Tibial nerve (tissue), 4 donors: ENCODE data around the gene PIEZO2. TPM values are rescaled to one million over a fixed set of nuclear protein-coding genes. Genes with fewer than 3 reads are reported as not detected.

Source experiments
- DNase-seq, 2 donors: peaks; one replicate each; pipeline ENCODE4 v3.0.0-alpha.2; 2019; ENCODE audit warnings: low spot score in 2 of 2
- H3K27ac ChIP-seq, 4 donors: fragments of 200-600 bp; sonication (generic) in 3 of 4; one replicate each; pipeline ENCODE4 v1.5.1; 2017 to 2019; ENCODE audit warnings: mild to moderate bottlenecking in 1 of 4
- H3K27me3 ChIP-seq, 2 donors: fragments of 200-600 bp; sonication (generic) in 1 of 2; one replicate each; pipeline versions ENCODE4 v1.5.1 to v1.6.0; 2017 to 2019
- H3K36me3 ChIP-seq, 3 donors: fragments of 200-600 bp; sonication (generic); one replicate each; pipeline ENCODE4 v1.5.1; 2018 to 2019
- H3K4me1 ChIP-seq, 4 donors: fragments of 200-600 bp; sonication (generic) in 3 of 4; one replicate each; pipeline ENCODE4 v1.5.1; 2017 to 2019
- H3K4me3 ChIP-seq, 4 donors: fragments of 200-600 bp; sonication (generic) in 3 of 4; one replicate each; pipeline ENCODE4 v1.5.1; 2017 to 2019; ENCODE audit warnings: mild to moderate bottlenecking in 1 of 4, moderate library complexity in 1 of 4
- H3K9me3 ChIP-seq, 4 donors: fragments of 200-600 bp; sonication (generic) in 3 of 4; one replicate each; pipeline ENCODE4 v1.5.1; 2017 to 2019
- EP300 ChIP-seq, 2 donors: sonication (generic); formaldehyde crosslinking; IDR thresholded peaks; one replicate each; pipeline ENCODE4 v1.6.1; 2017; ENCODE audit warnings: antibody characterized with exemption in 2 of 2, mild to moderate bottlenecking in 1 of 2
- POLR2A ChIP-seq, 2 donors: fragments of 450-650 bp; IDR thresholded peaks; one replicate each; pipeline ENCODE4 v1.6.1; 2017; ENCODE audit warnings: antibody characterized with exemption in 2 of 2, mild to moderate bottlenecking in 2 of 2, moderate library complexity in 2 of 2
- WGBS, 2 donors: methylation state at CpG; one replicate each; pipeline ENCODE4 v1.1.5; 2018; 5-methylcytosine and 5-hydroxymethylcytosine counted together
- total RNA-seq, 4 donors: library from RNA; depleted of rRNA; stranded (reverse); fragments of >200 nt; gene quantifications; one replicate each; pipeline ENCODE4 v1.1.0, GENCODE V29; 2016
- TF ChIP-seq, protein P1 (sequence below), 5 experiments: fragments of 200-600 bp in 3 of 5; fragments of 450-650 bp in 2 of 5; sonication (generic) in 3 of 5; IDR thresholded peaks; one replicate each; pipeline ENCODE4 v1.5.1; 2016 to 2019; ENCODE audit warnings: antibody characterized with exemption in 5 of 5, mild to moderate bottlenecking in 3 of 5, moderate library complexity in 2 of 5

PIEZO2 gene
- total RNA-seq, 4 donors from 2014 or later: 17.0 to 27.7 (median 22.3) TPM

DNA sequence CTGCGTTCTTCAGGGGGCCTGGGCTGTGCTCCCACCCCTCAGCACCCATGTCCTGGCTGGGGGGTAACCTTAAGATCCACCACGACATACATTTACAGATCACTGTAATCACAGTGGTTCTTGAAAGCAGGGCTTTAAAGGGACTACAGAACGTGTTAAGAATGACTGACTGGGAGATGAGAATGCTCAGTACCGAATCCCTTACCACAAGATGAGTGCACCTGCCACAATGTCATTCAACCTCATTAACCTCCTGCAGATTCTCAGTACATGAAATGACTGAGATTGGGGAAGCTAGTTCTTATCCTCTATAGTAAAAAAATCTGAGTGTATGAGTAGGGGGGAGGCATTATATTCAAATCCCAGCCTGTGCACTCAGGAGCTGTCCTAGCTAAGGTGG is 10.5 kb upstream of the PIEZO2 start:
- no peak overlapping the region for H3K27ac ChIP-seq
- no peaks in the 10 kb centered on the region for H3K36me3 ChIP-seq
- no peaks in the 10 kb centered on the region for H3K9me3 ChIP-seq
- peaks cover 0 to 7% (median 0%) of the 10 kb centered on the region in 4 donors for H3K4me1 ChIP-seq
- no peak for DNase-seq
- no peak for TF ChIP-seq POLR2A (IDR thresholded peaks at IDR 0.05)
- TF ChIP-seq EP300 (IDR thresholded peaks at IDR 0.05): no peak
- TF ChIP-seq, protein P1, sequence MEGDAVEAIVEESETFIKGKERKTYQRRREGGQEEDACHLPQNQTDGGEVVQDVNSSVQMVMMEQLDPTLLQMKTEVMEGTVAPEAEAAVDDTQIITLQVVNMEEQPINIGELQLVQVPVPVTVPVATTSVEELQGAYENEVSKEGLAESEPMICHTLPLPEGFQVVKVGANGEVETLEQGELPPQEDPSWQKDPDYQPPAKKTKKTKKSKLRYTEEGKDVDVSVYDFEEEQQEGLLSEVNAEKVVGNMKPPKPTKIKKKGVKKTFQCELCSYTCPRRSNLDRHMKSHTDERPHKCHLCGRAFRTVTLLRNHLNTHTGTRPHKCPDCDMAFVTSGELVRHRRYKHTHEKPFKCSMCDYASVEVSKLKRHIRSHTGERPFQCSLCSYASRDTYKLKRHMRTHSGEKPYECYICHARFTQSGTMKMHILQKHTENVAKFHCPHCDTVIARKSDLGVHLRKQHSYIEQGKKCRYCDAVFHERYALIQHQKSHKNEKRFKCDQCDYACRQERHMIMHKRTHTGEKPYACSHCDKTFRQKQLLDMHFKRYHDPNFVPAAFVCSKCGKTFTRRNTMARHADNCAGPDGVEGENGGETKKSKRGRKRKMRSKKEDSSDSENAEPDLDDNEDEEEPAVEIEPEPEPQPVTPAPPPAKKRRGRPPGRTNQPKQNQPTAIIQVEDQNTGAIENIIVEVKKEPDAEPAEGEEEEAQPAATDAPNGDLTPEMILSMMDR (IDR thresholded peaks at IDR 0.05): no peak
- no peak overlapping the region for H3K4me3 ChIP-seq
- 79 to 91% methylated on average over 4 of the region's 4 CpGs for WGBS, 2 donors
- H3K27me3 ChIP-seq: no peaks in the 10 kb centered on the region

DNA sequence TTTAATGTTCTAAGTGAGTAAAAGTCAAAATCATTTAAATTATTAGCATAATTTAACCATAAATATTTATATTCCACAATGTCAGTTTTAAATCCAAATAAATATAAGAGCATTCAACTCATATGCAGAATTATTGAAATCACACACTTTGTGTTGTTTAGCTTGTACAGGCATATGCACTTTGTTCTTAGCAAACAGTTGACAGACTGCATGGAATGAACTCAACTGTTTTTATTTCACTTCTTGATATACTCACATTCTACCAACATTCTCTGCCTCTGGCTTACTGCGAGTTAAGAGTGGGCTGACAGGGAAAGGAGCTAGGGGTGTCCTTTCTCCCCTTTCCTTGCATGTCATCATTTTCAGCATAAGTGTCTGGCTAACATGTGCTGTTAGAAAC is 7.6 kb upstream of the PIEZO2 start:
- WGBS, 2 donors: 94 to 95% methylated on average over 1 of the region's 1 CpG

DNA sequence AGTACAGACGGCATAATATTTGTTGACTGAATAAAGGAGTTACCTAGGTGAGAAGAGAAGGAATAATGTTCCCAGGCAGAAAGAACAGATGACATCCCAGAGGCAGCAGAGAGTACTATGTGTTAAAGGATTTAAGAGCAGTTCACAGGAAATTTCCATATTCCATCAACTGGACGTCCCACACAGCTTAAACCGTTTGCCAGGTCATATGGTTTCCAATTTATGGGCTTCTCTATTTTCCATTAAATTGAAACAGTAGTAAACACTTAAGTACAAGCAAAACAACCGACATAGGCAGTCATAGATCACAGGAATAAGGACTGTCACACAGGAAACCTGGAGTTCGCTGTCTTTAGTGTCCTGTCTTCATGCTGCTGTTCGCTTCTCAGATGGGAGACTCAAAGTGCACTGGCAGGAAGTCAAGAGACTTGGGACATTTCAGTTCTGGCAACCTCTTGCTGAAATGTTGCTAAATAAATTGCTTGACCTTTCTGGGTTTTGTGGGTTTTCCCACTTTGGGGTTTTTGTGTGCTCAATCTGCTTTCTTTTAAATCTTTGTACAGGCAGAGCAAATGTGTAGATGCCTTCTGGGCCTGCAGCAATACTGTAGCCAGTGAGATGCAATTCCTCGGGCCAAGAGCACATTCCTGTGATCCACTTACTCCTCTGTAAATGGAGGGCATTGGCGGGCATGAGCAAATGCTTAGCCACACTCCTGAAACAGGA is 5.8 kb upstream of the PIEZO2 start:
- peaks cover 0 to 2% of the 10 kb centered on the region in 2 donors for H3K27me3 ChIP-seq
- no peak for TF ChIP-seq EP300 (IDR thresholded peaks at IDR 0.05)
- TF ChIP-seq, protein P1 (IDR thresholded peaks at IDR 0.05): no peak
- no peak for TF ChIP-seq POLR2A (IDR thresholded peaks at IDR 0.05)
- DNase-seq: no peak
- H3K27ac ChIP-seq: no peak overlapping the region
- no peaks in the 10 kb centered on the region for H3K9me3 ChIP-seq
- H3K36me3 ChIP-seq: no peaks in the 10 kb centered on the region
- WGBS, 2 donors: 70 to 75% methylated on average over 8 of the region's 8 CpGs
- H3K4me1 ChIP-seq: peaks cover 0 to 1% (median 0%) of the 10 kb centered on the region in 4 donors
- H3K4me3 ChIP-seq: no peak overlapping the region

More for the DNA sequence above, 7.6 kb upstream of the PIEZO2 start:
- DNase-seq: no peak
- H3K36me3 ChIP-seq: no peaks in the 10 kb centered on the region
- no peaks in the 10 kb centered on the region for H3K9me3 ChIP-seq
- H3K27me3 ChIP-seq: no peaks in the 10 kb centered on the region
- TF ChIP-seq POLR2A (IDR thresholded peaks at IDR 0.05) (no peak), EP300 (IDR thresholded peaks at IDR 0.05) (no peak)
- TF ChIP-seq, protein P1 (IDR thresholded peaks at IDR 0.05): no peak
- no peak overlapping the region for H3K4me3 ChIP-seq
- H3K27ac ChIP-seq: no peak overlapping the region
- H3K4me1 ChIP-seq: no peaks in the 10 kb centered on the region

DNA sequence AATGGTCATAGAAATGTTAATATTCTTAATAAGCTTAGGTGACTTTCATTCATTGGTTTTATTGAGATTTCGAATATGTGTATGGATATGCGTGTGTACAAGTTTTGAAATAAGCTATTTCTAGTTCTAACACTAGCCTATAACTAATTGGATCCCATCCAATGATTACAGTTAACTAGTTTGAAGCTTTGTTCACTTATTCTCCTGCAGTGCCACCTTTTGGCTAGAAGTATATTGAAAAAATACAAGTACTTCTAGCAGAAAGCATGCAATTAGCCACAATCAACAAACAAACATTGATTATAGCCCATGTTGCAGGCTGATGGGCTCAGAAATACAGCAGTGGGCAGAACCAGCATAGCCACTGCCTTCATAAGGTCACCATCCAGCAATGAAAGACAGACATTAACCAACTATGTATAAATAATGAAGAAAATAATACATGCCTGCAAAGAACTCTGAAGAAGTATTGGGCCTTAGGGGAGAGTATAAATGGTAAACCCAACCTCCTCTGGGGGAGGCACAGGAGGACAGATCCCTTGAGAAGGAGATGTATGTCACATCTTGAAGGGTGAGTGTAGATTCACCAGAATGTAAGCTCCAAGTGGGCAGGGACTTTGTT is 5.1 kb upstream of the PIEZO2 start:
- H3K4me1 ChIP-seq: peaks cover 0 to 9% (median 0%) of the 10 kb centered on the region in 4 donors
- no peak for DNase-seq

More for the DNA sequence above, 5.1 kb upstream of the PIEZO2 start:
- H3K27ac ChIP-seq: no peak overlapping the region
- TF ChIP-seq, protein P1 (IDR thresholded peaks at IDR 0.05): peak; percentile 21 to 67 (median 42)
- TF ChIP-seq EP300 (IDR thresholded peaks at IDR 0.05) (no peak), POLR2A (IDR thresholded peaks at IDR 0.05) (no peak)
- no peaks in the 10 kb centered on the region for H3K36me3 ChIP-seq
- H3K9me3 ChIP-seq: no peaks in the 10 kb centered on the region
- WGBS, 2 donors: 13 to 18% methylated on average over 2 of the region's 2 CpGs
- H3K4me3 ChIP-seq: no peak overlapping the region
- peaks cover 0 to 9% of the 10 kb centered on the region in 2 donors for H3K27me3 ChIP-seq
